GM12892 (cell line): ENCODE data around the gene MEIG1. TPM values are rescaled to one million over a fixed set of nuclear protein-coding genes. Genes with fewer than 3 reads are reported as not detected.
"Not testable (repeated sequence)": the region's sequence is repeated elsewhere in the genome, so short reads cannot be mapped to it uniquely, and the experiment has no call there.

ENCODE experiments used
- DNase-seq: peaks from one replicate; pipeline ENCODE4 v3.0.0; 2011; ENCODE audit not compliant: insufficient read length
- FAIRE-seq: peaks from 2 replicates; lab custom pipeline; 2011; peaks lifted over from hg19 to GRCh38; lab: Jason Lieb, UNC
- POLR2A ChIP-seq: IDR thresholded peaks from 2 replicates; pipeline ENCODE4 v1.6.1; 2011; ENCODE audit warnings: low read depth, low read length, control low read depth
- POLR2AphosphoS5 ChIP-seq: IDR thresholded peaks from 2 replicates; pipeline ENCODE4 v1.6.1; 2011; ENCODE audit warnings: low read depth, low read length, control low read depth
- TAF1 ChIP-seq: IDR thresholded peaks from 2 replicates; pipeline ENCODE4 v1.6.1; 2011; ENCODE audit warnings: low read depth, mild to moderate bottlenecking, control low read depth, low read length, borderline replicate concordance
- polyA plus RNA-seq: library from polyadenylated mRNA; unstranded; fragments of >200 nt; gene quantifications from one replicate; pipeline ENCODE4 v1.2.1, GENCODE V29; 2012; ENCODE audit warnings: missing spikeins, inconsistent platforms; ENCODE audit not compliant: missing spikeins

MEIG1 gene
- polyA plus RNA-seq: not detected

GRCh38 chr10:14959221-14960057, at the start of gene MEIG1:
TSS of gene MEIG1 (plus strand) at chr10:14959388. CDS start at chr10:14966469, 7,081 bp downstream.
- TF ChIP-seq POLR2AphosphoS5 (no peak; the same call in 1 of the 2 replicates), POLR2A (0 out of 2 replicates have a peak, but pooled peaks have one; percentile 14)
- FAIRE-seq (peak; percentile 92), DNase-seq (peak; percentile 81)

DNA sequence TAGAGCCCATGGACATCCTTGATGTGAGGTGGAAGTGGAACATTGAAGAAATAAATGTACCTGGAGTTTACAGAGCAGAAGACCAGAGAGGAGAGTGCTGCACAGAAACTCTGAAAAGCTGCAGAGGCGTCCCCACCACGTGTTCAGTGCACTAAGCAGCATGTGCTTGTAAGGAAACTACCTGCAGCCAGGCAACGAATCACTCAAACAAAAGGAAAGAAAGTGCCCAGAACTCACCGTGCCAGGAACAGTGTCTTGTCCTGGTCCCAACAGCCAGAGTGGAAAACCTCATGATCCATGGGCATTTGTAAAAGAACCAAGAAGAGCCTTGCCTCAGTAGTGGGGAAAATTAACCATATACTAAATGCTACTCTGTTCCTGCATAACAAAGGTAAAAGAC, 48.2 kb upstream of the MEIG1 start:
- TF ChIP-seq POLR2A: no peak
- TF ChIP-seq POLR2AphosphoS5: no peak
- TF ChIP-seq TAF1: no peak
- no peak for DNase-seq
- no peak for FAIRE-seq

DNA sequence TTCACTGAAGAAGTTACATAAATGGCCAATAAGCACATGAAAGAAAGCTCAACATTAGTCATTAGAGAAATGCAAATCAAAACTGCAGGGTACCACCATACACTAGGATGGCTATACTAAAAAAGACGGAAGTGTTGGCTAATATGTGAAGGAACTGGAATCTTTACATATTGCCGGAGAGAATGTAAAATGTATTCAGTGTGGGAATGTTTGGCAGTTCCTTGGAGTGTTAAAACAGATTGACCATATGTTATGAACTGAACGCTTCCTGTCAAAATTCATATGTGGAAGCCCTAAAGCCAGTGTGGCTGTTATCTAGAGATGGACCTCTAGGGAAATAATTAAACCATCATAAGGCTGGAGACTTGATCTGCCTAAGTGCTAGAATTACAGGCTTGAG, 47.4 kb upstream of the MEIG1 start:
- FAIRE-seq: no peak
- DNase-seq: no peak
- TF ChIP-seq TAF1 (no peak), POLR2AphosphoS5 (no peak), POLR2A (no peak)

DNA sequence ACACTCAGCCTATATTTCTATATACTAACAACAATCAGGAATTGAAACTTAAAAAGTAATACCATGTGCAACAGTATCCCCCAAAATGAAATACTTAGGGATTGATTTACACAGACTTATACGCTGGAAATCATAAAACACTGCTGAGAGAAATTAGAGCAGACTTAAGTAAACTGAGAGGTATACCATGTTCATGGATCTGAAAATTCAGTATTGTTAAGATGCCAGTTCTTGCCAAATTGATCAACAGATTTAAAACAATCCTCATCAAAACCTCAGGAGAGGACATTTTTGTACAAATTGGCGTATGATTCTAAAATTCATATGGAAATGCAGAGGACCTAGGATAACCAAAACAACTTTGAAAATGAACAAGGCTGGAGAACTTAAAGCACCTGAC, 42.6 kb upstream of the MEIG1 start:
- no peak for TF ChIP-seq POLR2AphosphoS5
- TF ChIP-seq POLR2A: no peak
- TF ChIP-seq TAF1: no peak
- DNase-seq (no peak), FAIRE-seq (no peak)

GRCh38 chr10:14917827-14918226, 41.4 kb upstream of the MEIG1 start:
- no peak for DNase-seq
- TF ChIP-seq POLR2AphosphoS5 (no peak), TAF1 (no peak), POLR2A (no peak)
- no peak for FAIRE-seq

DNA sequence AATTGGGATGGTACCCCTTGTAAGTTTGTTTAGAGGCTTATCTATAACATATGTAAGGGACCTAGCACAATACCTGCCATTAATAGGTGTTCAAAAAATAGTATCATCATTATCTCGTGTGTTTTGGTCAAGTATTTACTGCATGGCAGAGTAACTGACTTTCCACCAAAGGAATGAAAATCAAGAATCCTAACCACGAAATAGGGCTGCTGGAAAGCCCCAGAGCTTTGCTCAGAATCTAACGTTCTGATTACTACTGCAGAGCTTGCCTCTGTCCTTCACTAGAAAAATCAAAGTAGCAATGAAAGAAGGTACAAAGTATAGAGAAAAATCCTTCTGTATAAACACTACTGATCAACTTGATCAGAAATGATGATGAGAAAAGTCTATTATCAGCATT, 40.2 kb upstream of the MEIG1 start:
- no peak for DNase-seq
- TF ChIP-seq POLR2AphosphoS5: no peak
- TF ChIP-seq TAF1: no peak
- no peak for TF ChIP-seq POLR2A
- FAIRE-seq: no peak

DNA sequence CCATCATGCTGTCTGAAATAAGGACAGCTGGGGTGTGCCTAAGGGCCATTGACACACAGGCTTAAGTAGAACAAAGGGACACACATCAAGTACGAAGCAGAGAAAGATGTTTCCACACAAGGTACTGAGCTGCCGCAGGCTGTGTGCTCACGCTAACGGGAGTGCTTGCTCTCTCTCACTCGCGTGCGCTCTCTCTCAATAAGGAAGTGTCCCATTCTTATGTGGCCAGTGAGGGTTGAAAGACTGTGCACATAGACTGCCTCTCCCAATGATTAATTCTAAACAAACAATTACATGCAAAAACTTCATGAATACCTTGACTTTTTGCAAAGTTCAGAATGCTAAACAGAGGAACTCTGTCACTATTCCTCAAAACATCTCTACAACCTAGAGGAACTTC, 35.2 kb upstream of the MEIG1 start:
- TF ChIP-seq POLR2AphosphoS5: no peak
- no peak for TF ChIP-seq TAF1
- TF ChIP-seq POLR2A: no peak
- FAIRE-seq (no peak), DNase-seq (no peak)

GRCh38 chr10:14925268-14925667, 33.9 kb upstream of the MEIG1 start:
- FAIRE-seq: peak; percentile 56
- TF ChIP-seq POLR2A: no peak
- no peak for TF ChIP-seq POLR2AphosphoS5
- TF ChIP-seq TAF1: no peak
- no peak for DNase-seq

GRCh38 chr10:14926061-14926470, 33.1 kb upstream of the MEIG1 start:
- DNase-seq (no peak), FAIRE-seq (no peak)
- no peak for TF ChIP-seq POLR2AphosphoS5
- TF ChIP-seq POLR2A: no peak

- FAIRE-seq: peak; percentile 95
- TF ChIP-seq POLR2A (no peak), POLR2AphosphoS5 (no peak), TAF1 (no peak)
- peak; percentile 52 for DNase-seq
These were observed 32.3 kb upstream of the MEIG1 start for GRCh38 chr10:14926722-14927416.

- TF ChIP-seq TAF1 (no peak), POLR2AphosphoS5 (no peak), POLR2A (no peak)
- DNase-seq: no peak
These were observed 28.6 kb upstream of the MEIG1 start for GRCh38 chr10:14930610-14931009.

DNA sequence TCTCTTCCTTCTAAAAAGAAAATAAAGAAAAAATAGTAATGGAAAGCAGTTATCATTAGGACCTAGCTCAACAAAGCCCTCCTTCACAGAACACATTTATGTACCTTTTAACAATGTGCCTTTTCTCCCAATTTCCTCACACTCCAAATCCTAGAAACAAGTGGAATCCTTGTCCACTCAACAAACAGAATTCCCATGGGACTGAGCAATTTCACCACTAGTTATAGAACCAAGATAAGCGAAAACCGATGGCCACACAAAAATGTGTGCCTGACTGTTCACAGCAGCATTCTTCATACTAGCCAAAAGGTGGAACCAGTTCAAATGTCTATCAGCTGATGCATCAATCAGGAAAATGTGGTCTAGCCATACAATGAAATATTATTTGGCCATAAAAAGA, 22.6 kb upstream of the MEIG1 start:
- FAIRE-seq: no peak
- DNase-seq: no peak
- TF ChIP-seq POLR2AphosphoS5: no peak
- no peak for TF ChIP-seq POLR2A
- no peak for TF ChIP-seq TAF1

More at GRCh38 chr10:14930610-14931009, 28.6 kb upstream of the MEIG1 start:
- no peak for FAIRE-seq

DNA sequence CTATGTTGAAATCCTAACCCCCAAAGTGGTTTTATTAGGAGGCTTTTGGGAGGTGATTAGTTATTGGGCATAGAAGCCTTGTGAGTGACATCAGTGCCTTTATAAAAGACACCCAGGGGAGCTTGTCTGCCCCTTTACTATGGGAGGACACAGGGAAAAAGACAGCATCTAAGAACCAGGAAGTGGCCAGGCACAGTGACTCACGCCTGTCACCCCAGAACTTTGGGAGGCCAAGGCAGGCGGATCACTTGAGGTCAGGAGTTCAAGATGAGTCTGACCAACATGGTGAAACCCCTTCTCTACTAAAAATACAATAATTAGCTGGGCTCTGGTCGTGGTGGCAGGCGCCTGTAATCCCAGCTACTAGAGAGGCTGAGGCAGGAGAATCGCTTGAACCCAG, 20.2 kb upstream of the MEIG1 start:
- FAIRE-seq: peak; percentile 53
- not testable (repeated sequence) for DNase-seq

DNA sequence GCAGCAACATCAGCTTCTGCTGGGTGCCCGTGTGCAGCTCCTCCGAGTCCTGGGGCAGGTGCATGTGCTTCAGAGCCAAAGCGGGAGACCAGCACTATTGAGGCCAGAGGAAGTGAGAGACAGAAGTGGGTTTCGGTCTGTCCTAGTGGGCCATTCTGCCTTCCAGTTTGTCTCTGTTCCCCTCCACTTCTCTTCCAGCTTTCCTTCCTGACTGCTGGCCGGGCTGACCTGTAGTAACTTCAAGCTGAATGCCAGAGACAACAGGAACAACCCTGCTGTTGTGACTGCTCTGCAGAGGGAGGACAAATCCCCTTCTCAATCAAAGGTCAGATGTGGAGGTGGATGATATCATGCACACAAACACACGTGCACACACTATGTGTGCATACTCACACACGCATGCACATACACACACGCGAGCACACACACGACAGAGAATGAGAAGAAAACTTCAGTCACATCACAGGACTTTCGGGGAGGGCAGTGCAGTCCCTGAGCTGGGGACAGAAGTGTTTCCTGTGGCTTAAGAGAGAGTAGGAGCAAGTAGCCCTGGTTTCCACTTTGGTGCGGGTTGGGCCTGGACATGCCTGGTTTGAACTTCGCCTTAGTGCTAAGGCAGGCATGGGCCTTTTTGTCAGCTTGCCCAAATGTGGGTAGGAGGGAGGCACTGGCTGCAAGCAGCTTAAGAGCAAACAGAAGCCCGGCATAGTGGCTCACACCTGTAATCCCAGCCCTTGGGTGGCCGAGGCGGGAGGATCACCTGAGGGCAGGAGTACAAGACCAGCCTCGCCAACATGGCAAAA, 16.8 kb upstream of the MEIG1 start:
- DNase-seq (peak; percentile 30), FAIRE-seq (peak; percentile 97)

DNA sequence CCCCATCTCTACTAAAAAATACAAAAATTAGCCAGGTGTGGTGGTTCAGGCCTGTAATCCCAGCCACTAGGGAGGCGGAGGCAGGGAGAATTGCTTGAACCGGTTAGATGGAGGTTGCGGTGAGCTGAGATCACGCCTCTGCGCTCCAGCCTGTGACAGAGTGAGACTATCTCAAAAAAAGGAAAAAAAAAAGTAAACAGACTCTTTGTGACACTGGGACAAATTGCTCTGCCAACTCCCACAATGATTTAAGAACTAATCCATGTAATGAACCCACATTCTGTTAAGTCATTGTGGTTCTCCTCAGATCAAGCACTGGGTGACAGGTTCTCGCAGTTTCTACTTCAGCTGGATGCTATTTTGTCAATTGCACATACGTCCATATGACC, 16.2 kb upstream of the MEIG1 start:
- FAIRE-seq, DNase-seq: not testable (repeated sequence)
